Type B pancreatic cell (in vitro differentiated cells): ENCODE results near the gene EEPD1. TPM values are rescaled to one million over a fixed set of nuclear protein-coding genes. Genes with fewer than 3 reads are reported as not detected.

Source experiments
- DNase-seq: peaks from one replicate; pipeline ENCODE4 v3.0.0; 2021; ENCODE audit warnings: mixed read lengths; ENCODE audit not compliant: unreplicated experiment; ENCODE audit errors: extremely low spot score
- H3K27ac Mint-ChIP-seq: 2 replicates; pipeline ENCODE4 v1.8.0; 2021; ENCODE audit warnings: mild to moderate bottlenecking, mixed read lengths
- H3K27me3 Mint-ChIP-seq: 2 replicates; pipeline ENCODE4 v1.8.0; 2021; ENCODE audit warnings: mixed read lengths
- H3K36me3 Mint-ChIP-seq: 2 replicates; pipeline ENCODE4 v1.8.0; 2021; ENCODE audit warnings: mixed read lengths
- H3K4me1 Mint-ChIP-seq: one replicate; pipeline ENCODE4 v1.8.0; 2021; ENCODE audit warnings: mixed read lengths; ENCODE audit not compliant: unreplicated experiment
- H3K4me3 Mint-ChIP-seq: 2 replicates; pipeline ENCODE4 v1.8.0; 2021; ENCODE audit warnings: mild to moderate bottlenecking, mixed read lengths
- H3K9me3 Mint-ChIP-seq: 2 replicates; pipeline ENCODE4 v1.8.0; 2021; ENCODE audit warnings: mixed read lengths
- total RNA-seq: library from RNA; stranded (reverse); gene quantifications from 2 replicates; pipeline ENCODE4 v1.2.1, GENCODE V29; 2021; ENCODE audit warnings: low replicate concordance
- TF ChIP-seq, protein P1 (sequence below): fragments of 200-600 bp; sonication (generic); conservative IDR thresholded peaks from 2 replicates; pipeline ENCODE4 v1.5.0; 2021; ENCODE audit warnings: antibody characterized with exemption, mild to moderate bottlenecking

Gene EEPD1
- total RNA-seq, 1 donor from 2014 or later = 35.8 TPM

DNA sequence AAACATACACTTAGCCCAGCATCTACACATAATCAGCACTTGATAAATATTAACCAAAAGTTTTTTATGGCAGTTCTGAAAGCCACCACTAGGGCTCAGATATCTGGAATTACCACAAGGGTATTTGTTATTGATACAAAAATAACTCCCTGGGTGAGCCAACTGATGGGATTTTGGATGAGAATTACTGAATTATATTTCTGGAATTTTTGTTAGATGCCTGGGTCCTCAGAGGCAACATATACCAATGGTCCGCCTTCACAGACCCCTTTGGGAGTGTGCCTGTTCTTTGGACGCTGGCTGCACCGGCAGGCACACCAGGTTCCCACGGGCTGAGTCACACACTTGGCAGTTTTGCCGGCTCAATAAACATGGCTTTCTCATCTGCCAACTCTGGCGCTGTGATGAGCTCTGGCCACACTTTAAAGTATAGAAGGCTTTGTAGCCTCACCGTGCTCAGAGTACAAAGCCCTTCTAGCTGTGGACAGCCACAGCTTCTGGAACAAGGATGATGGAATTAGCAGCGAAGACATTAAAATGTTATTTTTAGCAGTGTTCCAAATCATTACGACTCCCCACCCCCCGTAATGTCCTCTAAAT is 24.5 kb upstream of the EEPD1 start:
- no peaks in the 10 kb centered on the region for H3K9me3 Mint-ChIP-seq
- no peak overlapping the region for H3K27ac Mint-ChIP-seq
- H3K36me3 Mint-ChIP-seq = no peaks in the 10 kb centered on the region
- peaks cover 11% of the 10 kb centered on the region for H3K4me1 Mint-ChIP-seq
- TF ChIP-seq, protein P1, sequence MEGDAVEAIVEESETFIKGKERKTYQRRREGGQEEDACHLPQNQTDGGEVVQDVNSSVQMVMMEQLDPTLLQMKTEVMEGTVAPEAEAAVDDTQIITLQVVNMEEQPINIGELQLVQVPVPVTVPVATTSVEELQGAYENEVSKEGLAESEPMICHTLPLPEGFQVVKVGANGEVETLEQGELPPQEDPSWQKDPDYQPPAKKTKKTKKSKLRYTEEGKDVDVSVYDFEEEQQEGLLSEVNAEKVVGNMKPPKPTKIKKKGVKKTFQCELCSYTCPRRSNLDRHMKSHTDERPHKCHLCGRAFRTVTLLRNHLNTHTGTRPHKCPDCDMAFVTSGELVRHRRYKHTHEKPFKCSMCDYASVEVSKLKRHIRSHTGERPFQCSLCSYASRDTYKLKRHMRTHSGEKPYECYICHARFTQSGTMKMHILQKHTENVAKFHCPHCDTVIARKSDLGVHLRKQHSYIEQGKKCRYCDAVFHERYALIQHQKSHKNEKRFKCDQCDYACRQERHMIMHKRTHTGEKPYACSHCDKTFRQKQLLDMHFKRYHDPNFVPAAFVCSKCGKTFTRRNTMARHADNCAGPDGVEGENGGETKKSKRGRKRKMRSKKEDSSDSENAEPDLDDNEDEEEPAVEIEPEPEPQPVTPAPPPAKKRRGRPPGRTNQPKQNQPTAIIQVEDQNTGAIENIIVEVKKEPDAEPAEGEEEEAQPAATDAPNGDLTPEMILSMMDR = peak; percentile 78
- no peaks in the 10 kb centered on the region for H3K27me3 Mint-ChIP-seq
- H3K4me3 Mint-ChIP-seq = no peak overlapping the region
- DNase-seq = no peak

DNA sequence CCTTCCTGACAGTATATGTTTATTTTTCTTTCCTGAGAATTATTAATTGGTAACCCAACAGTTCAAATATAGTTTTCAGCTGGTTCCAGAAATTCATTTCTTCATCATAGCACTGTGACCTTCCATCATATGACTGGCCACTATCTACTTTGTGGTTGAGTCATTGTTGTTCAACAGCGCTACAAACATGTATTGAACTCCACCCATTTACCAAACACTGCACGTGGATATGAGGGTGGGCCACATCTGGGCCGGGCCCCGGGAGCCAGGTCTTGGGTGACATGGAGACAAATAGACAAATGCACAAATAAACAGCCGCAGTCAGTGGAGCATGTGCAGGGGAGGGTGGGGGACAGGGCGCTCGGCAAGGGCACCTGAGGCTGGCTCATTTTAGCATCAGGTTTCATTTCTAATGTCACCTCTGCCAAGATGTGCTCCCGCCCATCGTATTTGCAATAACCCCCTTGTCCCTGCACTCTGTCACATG is 24.0 kb upstream of the EEPD1 start:
- Mint-ChIP-seq H3K4me3 (no peak overlapping the region), H3K27me3 (no peaks in the 10 kb centered on the region), H3K36me3 (no peaks in the 10 kb centered on the region), H3K9me3 (no peaks in the 10 kb centered on the region), H3K27ac (no peak overlapping the region), H3K4me1 (peaks cover 11% of the 10 kb centered on the region)
- TF ChIP-seq, protein P1 = no peak
- no peak for DNase-seq

DNA sequence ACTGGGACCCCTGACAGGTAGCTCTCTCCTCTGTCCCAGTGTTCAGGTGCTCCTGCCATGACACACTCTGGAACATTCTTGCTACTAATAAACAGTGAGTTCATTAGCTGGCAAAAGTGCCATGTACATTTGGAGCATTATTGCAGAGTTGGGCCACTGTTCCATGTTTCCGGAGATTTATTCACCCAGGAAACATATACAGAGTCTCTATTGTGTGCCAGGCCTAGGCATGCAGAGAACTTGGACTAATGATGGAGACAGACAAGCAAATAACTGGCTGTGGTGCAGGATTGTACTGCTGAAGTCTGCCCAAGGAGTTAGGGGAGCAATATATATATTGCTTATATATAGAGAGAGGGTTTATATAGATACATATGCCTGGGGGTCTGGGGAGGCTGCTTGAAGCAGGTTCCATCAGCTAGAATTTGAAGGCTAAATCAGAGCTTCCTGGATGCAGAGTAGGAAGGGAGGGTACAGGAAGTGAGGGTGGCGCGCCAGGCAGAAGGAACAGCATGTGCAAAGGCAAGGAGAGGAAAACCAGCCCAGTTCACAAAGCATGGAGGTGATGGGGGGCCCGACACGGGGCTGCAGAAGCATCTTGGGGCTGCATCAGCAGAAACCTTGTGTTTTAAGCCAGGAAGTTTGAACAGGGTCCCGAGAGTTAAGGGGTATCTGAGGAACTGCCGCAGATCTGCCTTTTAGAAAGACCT is 22.7 kb upstream of the EEPD1 start:
- no peak for DNase-seq
- Mint-ChIP-seq H3K9me3 (no peaks in the 10 kb centered on the region), H3K36me3 (no peaks in the 10 kb centered on the region), H3K27me3 (no peaks in the 10 kb centered on the region), H3K4me3 (no peak overlapping the region), H3K4me1 (peaks cover 11% of the 10 kb centered on the region), H3K27ac (no peak overlapping the region)
- TF ChIP-seq, protein P1 = no peak

- no peak for DNase-seq
- H3K4me1 Mint-ChIP-seq = peaks cover 11% of the 10 kb centered on the region
- no peaks in the 10 kb centered on the region for H3K27me3 Mint-ChIP-seq
- no peak overlapping the region for H3K4me3 Mint-ChIP-seq
- no peaks in the 10 kb centered on the region for H3K36me3 Mint-ChIP-seq
- no peaks in the 10 kb centered on the region for H3K9me3 Mint-ChIP-seq
- no peak overlapping the region for H3K27ac Mint-ChIP-seq
- TF ChIP-seq, protein P1 = no peak
Observed at GRCh38 chr7:36131026-36131425, 22.0 kb upstream of the EEPD1 start.

DNA sequence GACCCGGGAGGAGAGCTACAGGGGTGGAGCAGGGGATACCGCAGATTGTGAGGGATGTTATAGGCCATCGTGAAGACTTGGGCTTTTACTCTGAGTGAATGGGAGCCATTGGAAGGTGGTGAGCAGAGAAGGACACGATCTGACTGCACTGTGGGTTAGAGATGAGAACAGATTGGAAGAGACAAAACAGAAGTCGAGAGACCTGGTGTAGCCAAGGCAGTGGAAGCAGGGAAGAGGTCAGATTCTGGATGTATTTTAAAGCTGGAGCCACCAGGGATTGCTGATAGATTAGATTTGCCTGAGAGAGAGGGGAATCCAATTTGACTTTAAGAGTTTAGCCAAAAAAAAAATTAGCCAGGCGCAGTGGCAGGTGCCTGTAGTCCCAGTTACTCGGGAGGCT is 21.6 kb upstream of the EEPD1 start:
- TF ChIP-seq, protein P1 = no peak
- Mint-ChIP-seq H3K27ac (no peak overlapping the region), H3K4me3 (no peak overlapping the region), H3K4me1 (peaks cover 11% of the 10 kb centered on the region), H3K27me3 (no peaks in the 10 kb centered on the region), H3K9me3 (no peaks in the 10 kb centered on the region), H3K36me3 (no peaks in the 10 kb centered on the region)
- no peak for DNase-seq
